CD4-positive, alpha-beta T cell treated with Interleukin-6 for 4 hours (primary cell): Measurements from ENCODE around the gene HSP90B1.

ENCODE experiments used
- DNase-seq: peaks from one replicate; pipeline ENCODE4 v3.0.0-alpha.2; 2020; ENCODE audit warnings: mixed read lengths

The HSP90B1 gene

GRCh38 chr12:103930034-103930786, at the start of gene HSP90B1:
TSS of gene HSP90B1 (plus strand) at chr12:103930410. CDS start at chr12:103930516, 106 bp downstream.
- peak; percentile 99 for DNase-seq

GRCh38 chr12:103881261-103881660, 48.9 kb upstream of the HSP90B1 start:
- no peak for DNase-seq

GRCh38 chr12:103882861-103883596, 47.2 kb upstream of the HSP90B1 start:
- no peak for DNase-seq

GRCh38 chr12:103883908-103884307, 46.3 kb upstream of the HSP90B1 start:
- DNase-seq = no peak

GRCh38 chr12:103884316-103884715, 45.9 kb upstream of the HSP90B1 start:
- DNase-seq = peak; percentile 60

GRCh38 chr12:103886195-103886797, 43.9 kb upstream of the HSP90B1 start:
- DNase-seq = no peak

GRCh38 chr12:103887738-103888137, 42.5 kb upstream of the HSP90B1 start:
- no peak for DNase-seq

- DNase-seq = no peak
These were observed 32.9 kb upstream of the HSP90B1 start for GRCh38 chr12:103897316-103897715.

- DNase-seq = peak; percentile 70
These were observed 28.6 kb upstream of the HSP90B1 start for GRCh38 chr12:103901518-103902173.

GRCh38 chr12:103903993-103904392, 26.2 kb upstream of the HSP90B1 start:
- DNase-seq = no peak

GRCh38 chr12:103905730-103906349, 24.4 kb upstream of the HSP90B1 start:
- DNase-seq = no peak

- no peak for DNase-seq
These were observed 22.0 kb upstream of the HSP90B1 start for GRCh38 chr12:103908246-103908541.

GRCh38 chr12:103908877-103909276, 21.3 kb upstream of the HSP90B1 start:
- DNase-seq = no peak

GRCh38 chr12:103909811-103910210, 20.4 kb upstream of the HSP90B1 start:
- no peak for DNase-seq

GRCh38 chr12:103912069-103912468, 18.1 kb upstream of the HSP90B1 start:
- DNase-seq = no peak

- DNase-seq = no peak
These were observed 17.1 kb upstream of the HSP90B1 start for GRCh38 chr12:103913100-103913499.

- no peak for DNase-seq
These were observed 14.9 kb upstream of the HSP90B1 start for GRCh38 chr12:103915306-103915705.

GRCh38 chr12:103917873-103918272, 12.3 kb upstream of the HSP90B1 start:
- DNase-seq = no peak

- DNase-seq = peak; percentile 33
These were observed 5.2 kb upstream of the HSP90B1 start for GRCh38 chr12:103924761-103925641.

GRCh38 chr12:103928682-103929045, 1.5 kb upstream of the HSP90B1 start:
- DNase-seq = peak; percentile 61

GRCh38 chr12:103929046-103929783, 995 bp upstream of the HSP90B1 start:
- peak; percentile 86 for DNase-seq

- DNase-seq = no peak
These were observed 501 bp upstream of the HSP90B1 start for GRCh38 chr12:103929784-103930033.
